Testis (tissue), 2 donors: ENCODE measurements around the gene ZFPM1.

Source experiments
- POLR2A ChIP-seq: fragments of 450-650 bp; IDR thresholded peaks from one replicate; pipeline ENCODE4 v1.6.1; 2017; ENCODE audit warnings: antibody characterized with exemption, mild to moderate bottlenecking, moderate library complexity
- TF ChIP-seq, protein P1 (sequence below), 3 experiments: fragments of 450-650 bp in 2 of 3; fragments of 200-600 bp in 1 of 3; sonication (generic) in 1 of 3; IDR thresholded peaks; one replicate each; pipeline ENCODE4 v1.5.1; 2016 to 2019; ENCODE audit warnings: antibody characterized with exemption in 3 of 3, mild to moderate bottlenecking in 2 of 3, moderate library complexity in 1 of 3

DNA sequence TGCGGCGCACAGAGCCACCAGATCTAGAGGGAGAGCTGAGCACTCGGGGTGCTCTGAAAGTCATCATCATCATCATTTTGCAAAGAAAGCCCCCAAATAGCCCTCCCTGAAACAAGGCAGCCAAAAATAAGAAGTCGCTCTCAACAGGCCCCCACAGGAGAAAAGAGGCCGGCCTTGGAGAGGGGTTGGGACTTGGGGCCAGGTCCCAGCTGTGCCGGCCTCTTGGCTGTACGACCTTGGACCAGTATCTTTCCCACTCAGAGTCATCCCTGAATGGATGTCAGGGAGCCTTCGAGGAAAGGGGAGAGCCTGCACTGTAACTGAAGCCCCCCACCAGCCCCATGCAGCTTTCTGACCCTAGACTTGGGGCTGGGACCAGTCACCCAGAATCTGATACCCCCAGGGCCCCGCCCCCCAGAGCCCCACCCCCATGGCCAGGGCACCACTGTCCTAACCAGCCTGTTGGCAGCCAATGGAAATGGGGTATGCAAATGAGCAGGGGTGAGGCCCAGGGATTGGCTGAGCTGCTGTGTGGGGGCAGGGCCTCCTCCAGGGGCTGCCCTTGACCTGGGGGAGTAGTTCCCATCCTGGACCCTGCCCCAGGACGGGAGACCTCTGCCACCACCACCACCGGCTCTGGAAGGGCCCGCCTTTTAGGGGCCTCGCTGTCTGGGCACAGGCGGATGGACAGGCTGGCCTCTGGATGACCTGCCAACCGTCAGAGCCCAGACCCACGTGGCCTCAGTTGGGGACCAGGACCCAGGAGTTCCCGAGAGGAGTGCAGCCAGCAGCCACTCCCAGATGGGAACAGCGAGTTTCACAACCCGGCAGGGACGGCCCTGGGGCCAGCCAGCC, 15.4 kb downstream of the ZFPM1 start:
- TF ChIP-seq, protein P1, sequence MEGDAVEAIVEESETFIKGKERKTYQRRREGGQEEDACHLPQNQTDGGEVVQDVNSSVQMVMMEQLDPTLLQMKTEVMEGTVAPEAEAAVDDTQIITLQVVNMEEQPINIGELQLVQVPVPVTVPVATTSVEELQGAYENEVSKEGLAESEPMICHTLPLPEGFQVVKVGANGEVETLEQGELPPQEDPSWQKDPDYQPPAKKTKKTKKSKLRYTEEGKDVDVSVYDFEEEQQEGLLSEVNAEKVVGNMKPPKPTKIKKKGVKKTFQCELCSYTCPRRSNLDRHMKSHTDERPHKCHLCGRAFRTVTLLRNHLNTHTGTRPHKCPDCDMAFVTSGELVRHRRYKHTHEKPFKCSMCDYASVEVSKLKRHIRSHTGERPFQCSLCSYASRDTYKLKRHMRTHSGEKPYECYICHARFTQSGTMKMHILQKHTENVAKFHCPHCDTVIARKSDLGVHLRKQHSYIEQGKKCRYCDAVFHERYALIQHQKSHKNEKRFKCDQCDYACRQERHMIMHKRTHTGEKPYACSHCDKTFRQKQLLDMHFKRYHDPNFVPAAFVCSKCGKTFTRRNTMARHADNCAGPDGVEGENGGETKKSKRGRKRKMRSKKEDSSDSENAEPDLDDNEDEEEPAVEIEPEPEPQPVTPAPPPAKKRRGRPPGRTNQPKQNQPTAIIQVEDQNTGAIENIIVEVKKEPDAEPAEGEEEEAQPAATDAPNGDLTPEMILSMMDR (IDR thresholded peaks at IDR 0.05): no peak
- no peak for TF ChIP-seq POLR2A
